H1 (cell line): ENCODE results near the gene MSH5. TPM values are rescaled to one million over a fixed set of nuclear protein-coding genes. Genes with fewer than 3 reads are reported as not detected.

Experiments used
- CBX8 ChIP-seq: fragments of 300-800, 300-1000 bp; sonication (generic); IDR thresholded peaks from 2 replicates; pipeline ENCODE4 v1.7.1; 2016; ENCODE audit warnings: low read depth, low read length, borderline replicate concordance
- GABPA ChIP-seq: IDR thresholded peaks from 2 replicates; pipeline ENCODE4 v1.6.1; 2011; ENCODE audit warnings: mild to moderate bottlenecking, low read length, moderate library complexity, borderline replicate concordance; ENCODE audit not compliant: insufficient read depth
- NRF1 ChIP-seq: IDR thresholded peaks from 2 replicates; pipeline ENCODE4 v1.6.1; 2011; ENCODE audit warnings: mild to moderate bottlenecking, low read depth, low read length, improper control_type of control experiment
- RBBP5 ChIP-seq: IDR thresholded peaks from 2 replicates; pipeline ENCODE4 v1.7.1; 2012; ENCODE audit warnings: low read depth, mild to moderate bottlenecking, inconsistent platforms, low read length, moderate library complexity, borderline replicate concordance
- SAP30 ChIP-seq: fragments of 300-600 bp; sonication (generic); IDR thresholded peaks from 2 replicates; pipeline ENCODE4 v1.7.1; 2012; ENCODE audit warnings: low read length, moderate library complexity, mild to moderate bottlenecking, inconsistent platforms; ENCODE audit not compliant: insufficient read depth, insufficient replicate concordance
- SIN3A ChIP-seq, 2 experiments: IDR thresholded peaks in 1 of 2; conservative IDR thresholded peaks in 1 of 2; 2 replicates each; pipeline ENCODE4 v1.6.1; 2011 to 2012; ENCODE audit warnings: low read length in 2 of 2, improper control_type of control experiment in 1 of 2, low read depth in 1 of 2, mild to moderate bottlenecking in 1 of 2
- polyA plus RNA-seq, 7 experiments: library from polyadenylated mRNA; depleted of rRNA in 3 of 7; stranded (reverse) in 5 of 7; unstranded in 2 of 7; fragments of >200 nt in 5 of 7; fragments of 200-250 nt in 2 of 7; gene quantifications; 1 replicate in 5 of 7; 2 replicates in 1 of 7; 4 replicates in 1 of 7; pipeline versions ENCODE4 v1.2.1 to v1.2.3, GENCODE V29; 2011 to 2013; ENCODE audit warnings: missing spikeins in 2 of 7, mixed read lengths in 2 of 7
- total RNA-seq: library from RNA; stranded (reverse); fragmentation: NEBNext Ultra II Directional; extraction: Animal tissue kit (Norgen Biotek cat#: 25700); gene quantifications from 2 replicates; pipeline ENCODE4 v1.2.1, GENCODE V29; 2021

The MSH5 gene
- total and polyA plus RNA-seq, 2 of the 8 experiments (the other 6 are each of a cell fraction or from before 2014, with no cell fraction given) = 25.3 to 26.5 TPM

GRCh38 chr6:31692353-31692752 is 47.5 kb upstream of the MSH5 start (continued):
- no peak for TF ChIP-seq GABPA
- no peak for TF ChIP-seq SAP30
- no peak for TF ChIP-seq SIN3A (conservative IDR thresholded peaks at IDR 0.05 in 1 of 2, IDR thresholded peaks at IDR 0.05 in 1 of 2; ENCODE audit: low read depth in 1 of 2, low read length in 2 of 2)
- TF ChIP-seq NRF1 = no peak
- no peak for TF ChIP-seq RBBP5
- TF ChIP-seq CBX8 = no peak
